B cell (primary cell): Measurements from ENCODE around the gene SLC38A5.

Experiments used
- CTCF ChIP-seq: fragments of 200-600 bp; IDR thresholded peaks from one replicate; pipeline ENCODE4 v1.8.0; 2022; ENCODE audit warnings: antibody characterized with exemption, mild to moderate bottlenecking
- EZH2 ChIP-seq: IDR thresholded peaks from 2 replicates; pipeline ENCODE4 v1.6.1; 2012; ENCODE audit warnings: borderline replicate concordance, low read depth, mild to moderate bottlenecking, moderate library complexity, low read length; ENCODE audit not compliant: insufficient read depth, poor library complexity, severe bottlenecking

DNA sequence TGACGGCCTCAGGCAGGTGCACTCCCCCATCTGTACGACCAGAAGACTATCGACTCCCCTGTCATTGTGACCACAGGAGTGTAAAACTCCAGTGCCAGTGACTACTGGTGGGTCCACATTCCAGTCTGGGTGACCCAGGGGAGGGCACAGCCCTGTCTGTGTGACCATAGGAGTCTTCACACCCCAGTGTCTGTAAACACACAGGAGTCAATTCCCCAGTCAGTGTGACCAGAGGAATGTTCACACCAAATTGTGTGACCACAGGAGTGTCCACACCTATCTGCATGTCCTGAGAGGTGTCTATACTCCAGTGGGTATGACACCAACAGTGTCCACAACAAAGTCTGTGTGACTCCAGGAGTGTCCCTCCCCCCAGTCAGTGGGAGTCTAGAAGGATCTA is 18.0 kb upstream of the SLC38A5 start:
- TF ChIP-seq CTCF (no peak), EZH2 (no peak)
